ENCODE measurements around the gene TUBB4A.
"Not testable (repeated sequence)": the region's sequence is repeated elsewhere in the genome, so short reads cannot be mapped to it uniquely, and the experiment has no call there.

Gene TUBB4A

GRCh38 chr19:6514926-6515544 lies 12.9 kb upstream of the TUBB4A start:
- H3K4me3 ChIP-seq (ENCODE audit: low read depth, low read length), result no peak overlapping the region
- no peak overlapping the region for H2AFZ ChIP-seq
- no peak overlapping the region for H3K9ac ChIP-seq
- H3K4me2 ChIP-seq (ENCODE audit: low read length), result no peak overlapping the region
- H3K27me3 ChIP-seq (ENCODE audit: control insufficient read depth, insufficient read depth, low read length), result no peaks in the 10 kb centered on the region
- no peak overlapping the region for H3K27ac ChIP-seq
- H3K4me1 ChIP-seq, result no peaks in the 10 kb centered on the region
- TF ChIP-seq CTCF (IDR thresholded peaks at IDR 0.05), result no peak
- no peaks in the 10 kb centered on the region for H3K79me2 ChIP-seq
- no peaks in the 10 kb centered on the region for H3K36me3 ChIP-seq (ENCODE audit: control insufficient read depth, insufficient read depth, low read length)
- no peaks in the 10 kb centered on the region for H3K9me3 ChIP-seq (ENCODE audit: control insufficient read depth, low read length)

GRCh38 chr19:6514089-6514488 lies 12.0 kb upstream of the TUBB4A start:
- no peaks in the 10 kb centered on the region for H3K4me1 ChIP-seq
- H3K36me3 ChIP-seq (ENCODE audit: control insufficient read depth, insufficient read depth, low read length), result no peaks in the 10 kb centered on the region
- no peaks in the 10 kb centered on the region for H3K79me2 ChIP-seq
- no peak for TF ChIP-seq CTCF (IDR thresholded peaks at IDR 0.05)
- no peak overlapping the region for H3K27ac ChIP-seq
- no peaks in the 10 kb centered on the region for H3K27me3 ChIP-seq (ENCODE audit: control insufficient read depth, insufficient read depth, low read length)
- no peak overlapping the region for H2AFZ ChIP-seq
- no peak overlapping the region for H3K4me2 ChIP-seq (ENCODE audit: low read length)
- H3K4me3 ChIP-seq (ENCODE audit: low read depth, low read length), result no peak overlapping the region
- no peaks in the 10 kb centered on the region for H3K9me3 ChIP-seq (ENCODE audit: control insufficient read depth, low read length)
- H3K9ac ChIP-seq, result no peak overlapping the region

GRCh38 chr19:6510618-6511017 lies 8.5 kb upstream of the TUBB4A start:
- Histone ChIP-seq H3K27ac (no peak overlapping the region), H3K79me2 (no peaks in the 10 kb centered on the region), H2AFZ (no peak overlapping the region), H3K9me3 (ENCODE audit: control insufficient read depth, low read length) (no peaks in the 10 kb centered on the region), H3K4me3 (ENCODE audit: low read depth, low read length) (no peak overlapping the region), H3K4me1 (no peaks in the 10 kb centered on the region), H3K27me3 (ENCODE audit: control insufficient read depth, insufficient read depth, low read length) (no peaks in the 10 kb centered on the region), H3K36me3 (ENCODE audit: control insufficient read depth, insufficient read depth, low read length) (no peaks in the 10 kb centered on the region), H3K4me2 (ENCODE audit: low read length) (no peak overlapping the region), H3K9ac (no peak overlapping the region)
- TF ChIP-seq CTCF (IDR thresholded peaks at IDR 0.05), result no peak

- Histone ChIP-seq H3K4me2 (ENCODE audit: low read length) (no peak overlapping the region), H3K4me1 (no peaks in the 10 kb centered on the region), H3K36me3 (ENCODE audit: control insufficient read depth, insufficient read depth, low read length) (no peaks in the 10 kb centered on the region), H3K4me3 (ENCODE audit: low read depth, low read length) (no peak overlapping the region), H2AFZ (no peak overlapping the region), H3K27me3 (ENCODE audit: control insufficient read depth, insufficient read depth, low read length) (no peaks in the 10 kb centered on the region), H3K9ac (no peak overlapping the region), H3K79me2 (no peaks in the 10 kb centered on the region), H3K27ac (no peak overlapping the region), H3K9me3 (ENCODE audit: control insufficient read depth, low read length) (no peaks in the 10 kb centered on the region)
- TF ChIP-seq CTCF (IDR thresholded peaks at IDR 0.05), result no peak
These were observed 7.2 kb upstream of the TUBB4A start for GRCh38 chr19:6509118-6509971.

- H3K79me2 ChIP-seq; H3K27ac ChIP-seq; H3K4me3 ChIP-seq (ENCODE audit: low read depth, low read length); H3K9ac ChIP-seq; H3K36me3 ChIP-seq (ENCODE audit: control insufficient read depth, insufficient read depth, low read length); H3K4me1 ChIP-seq; H3K4me2 ChIP-seq (ENCODE audit: low read length); H3K27me3 ChIP-seq (ENCODE audit: control insufficient read depth, insufficient read depth, low read length); H3K9me3 ChIP-seq (ENCODE audit: control insufficient read depth, low read length); H2AFZ ChIP-seq: not testable (repeated sequence)
These were observed 6.1 kb upstream of the TUBB4A start for GRCh38 chr19:6508028-6508771.

Measured in parathyroid adenoma (tissue), 2 donors.